Prostate gland (tissue), 1 donor: ENCODE measurements around the gene MT3.

Experiments used
- POLR2A ChIP-seq: fragments of 450-650 bp; IDR thresholded peaks from one replicate; pipeline ENCODE4 v1.6.1; 2016; ENCODE audit warnings: antibody characterized with exemption, mild to moderate bottlenecking
- POLR2AphosphoS5 ChIP-seq: sonication (generic); formaldehyde crosslinking; IDR thresholded peaks from one replicate; pipeline ENCODE4 v1.6.1; 2017; ENCODE audit warnings: antibody characterized with exemption

DNA sequence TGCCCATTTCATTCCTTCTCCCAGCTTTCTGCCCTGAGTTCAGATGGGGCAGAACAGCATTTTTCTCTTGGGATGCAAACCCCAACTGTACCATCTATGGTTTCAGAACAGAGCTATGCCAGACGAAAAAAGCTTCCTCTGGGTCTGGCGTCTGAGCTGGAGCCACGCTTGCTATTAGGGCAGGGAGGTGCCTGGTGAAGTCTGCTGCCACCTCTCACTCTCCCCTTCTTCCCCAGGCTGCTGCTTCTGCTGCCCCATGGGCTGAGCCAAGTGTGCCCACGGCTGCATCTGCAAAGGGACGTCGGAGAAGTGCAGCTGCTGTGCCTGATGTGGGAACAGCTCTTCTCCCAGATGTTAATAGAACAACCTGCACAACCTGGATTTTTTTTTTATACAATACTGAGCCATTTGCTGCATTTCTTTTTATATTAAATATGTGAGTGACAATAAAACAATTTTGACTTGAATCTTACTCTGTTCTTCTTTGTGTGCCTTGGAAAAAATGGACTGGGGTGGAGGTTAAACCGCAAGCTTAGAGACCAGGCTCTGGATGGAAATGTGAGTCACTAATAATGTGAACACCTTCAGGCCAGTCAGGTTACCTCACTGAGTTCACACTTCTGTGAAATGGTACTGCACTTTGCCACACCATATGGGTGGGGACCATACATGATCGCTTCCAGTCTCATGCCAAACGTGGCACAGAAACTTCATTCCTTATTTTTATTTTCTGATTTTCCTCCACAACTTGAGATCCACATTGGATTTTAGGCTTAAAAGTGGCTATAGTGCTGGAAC, 47.5 kb downstream of the MT3 start:
- TF ChIP-seq POLR2AphosphoS5 (no peak), POLR2A (no peak)
